GM18858 (cell line): ENCODE measurements around the gene TMEM125.

Experiments
- ATAC-seq: cut with Tn5 transposase; IDR thresholded peaks from one replicate; pipeline ENCODE4 v1.9.1; 2021; ENCODE audit not compliant: unreplicated experiment

TMEM125 gene

GRCh38 chr1:43272576-43273571 lies 3.1 kb downstream of the TMEM125 start:
- ATAC-seq, result no peak

- ATAC-seq, result no peak
These were observed 3.9 kb downstream of the TMEM125 start for GRCh38 chr1:43273708-43274107.

DNA sequence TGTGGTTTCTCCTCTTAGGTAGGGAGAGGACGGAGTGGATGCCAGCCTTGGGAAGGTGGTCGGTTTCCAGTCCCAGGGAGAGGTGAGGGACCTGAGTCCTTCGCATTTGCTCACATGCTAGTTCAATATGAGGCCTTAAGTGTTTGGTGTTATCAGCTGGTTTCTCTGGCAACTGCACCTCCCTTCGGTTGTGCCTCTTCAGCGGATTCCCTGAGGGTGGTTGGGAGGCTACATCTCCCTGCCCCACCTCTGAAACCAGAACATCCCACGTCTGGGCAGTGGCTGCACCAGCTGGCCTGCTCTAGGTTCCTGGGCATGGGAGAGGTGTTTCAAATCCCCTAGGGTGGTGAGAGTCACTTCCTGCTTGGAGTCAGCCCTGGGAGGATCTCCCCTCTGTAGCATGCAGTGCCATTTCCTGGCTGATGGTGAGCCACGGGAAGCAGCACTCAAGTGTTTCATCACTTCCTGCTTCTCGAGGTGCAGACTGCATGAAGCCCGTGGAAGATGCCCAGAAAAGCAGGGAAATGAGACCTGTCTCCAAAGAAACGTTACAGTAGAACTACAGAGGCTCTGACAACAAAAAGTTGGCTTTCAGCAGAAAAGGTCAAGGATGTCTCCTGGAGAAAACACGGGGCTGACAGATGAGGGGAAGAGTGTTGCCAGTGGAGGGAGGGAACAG lies 4.5 kb downstream of the TMEM125 start:
- no peak for ATAC-seq

- no peak for ATAC-seq
These were observed 5.0 kb downstream of the TMEM125 start for GRCh38 chr1:43274804-43275180.

GRCh38 chr1:43275826-43276620 lies 6.2 kb downstream of the TMEM125 start:
- ATAC-seq, result no peak

GRCh38 chr1:43276673-43277072 lies 6.9 kb downstream of the TMEM125 start:
- ATAC-seq, result no peak

- no peak for ATAC-seq
These were observed 7.5 kb downstream of the TMEM125 start for GRCh38 chr1:43277116-43277876.

GRCh38 chr1:43279161-43279560 lies 9.4 kb downstream of the TMEM125 start:
- ATAC-seq, result no peak

DNA sequence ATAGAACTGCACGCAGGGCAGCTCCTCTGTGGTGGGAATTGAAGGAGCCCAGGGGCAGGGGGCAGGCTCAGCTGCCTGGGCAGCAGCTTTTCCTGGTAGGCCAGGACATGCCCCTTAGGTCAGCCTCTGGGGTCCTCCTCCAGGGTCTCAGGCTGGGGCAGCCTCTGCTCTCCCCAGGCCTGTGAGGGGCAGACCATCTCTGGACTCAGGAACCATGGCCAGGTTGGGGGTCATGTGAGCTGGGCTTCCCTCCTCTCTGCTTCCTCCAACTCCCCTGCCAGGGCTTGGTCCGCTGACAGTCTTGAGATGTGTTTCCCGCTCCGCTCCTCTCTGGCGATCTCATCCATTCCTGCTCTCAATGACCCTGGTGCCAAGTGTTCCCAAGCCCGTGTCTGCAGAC lies 9.9 kb downstream of the TMEM125 start:
- no peak for ATAC-seq

DNA sequence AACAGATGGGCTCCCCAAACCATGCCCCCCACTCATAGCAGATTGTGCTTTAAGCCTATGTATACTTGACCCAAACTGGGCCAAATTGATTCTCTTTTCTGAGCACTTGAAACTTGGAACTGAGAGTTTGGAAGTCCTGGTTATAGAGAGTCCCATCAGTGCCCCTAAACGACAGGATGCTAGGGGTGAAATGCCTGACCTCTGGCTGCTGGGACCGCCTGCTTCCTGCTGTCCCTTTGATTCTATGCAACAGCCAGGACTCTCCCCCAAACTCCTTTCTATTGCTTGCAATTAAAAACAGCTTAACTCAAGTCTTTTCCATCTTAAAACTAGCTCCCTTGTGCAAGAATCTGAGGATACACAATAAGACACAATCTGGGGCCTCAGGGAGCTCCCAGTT lies 10.9 kb downstream of the TMEM125 start:
- no peak for ATAC-seq

- no peak for ATAC-seq
These were observed 12.7 kb downstream of the TMEM125 start for GRCh38 chr1:43282220-43283195.

DNA sequence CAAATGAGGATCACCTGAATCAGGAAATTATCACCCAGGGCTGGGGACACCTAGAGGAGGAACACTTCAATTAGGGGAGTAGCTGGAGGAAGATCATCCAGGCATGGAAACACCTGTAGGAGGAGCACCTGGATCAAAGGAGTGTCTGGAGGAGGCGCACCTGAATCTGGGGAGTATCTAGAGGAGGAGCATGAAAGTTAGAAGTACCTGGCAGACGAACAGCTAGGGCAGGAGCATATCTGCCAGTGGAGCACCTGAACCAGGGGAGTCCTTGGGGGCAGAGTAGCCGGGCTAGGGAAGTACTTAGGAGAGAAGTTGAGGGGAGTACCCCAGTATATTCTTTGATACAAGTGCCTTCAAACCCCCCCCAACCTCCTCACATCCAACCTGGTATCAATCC lies 14.3 kb downstream of the TMEM125 start:
- ATAC-seq, result no peak

- ATAC-seq, result no peak
These were observed 14.8 kb downstream of the TMEM125 start for GRCh38 chr1:43284546-43285110.

- no peak for ATAC-seq
These were observed 15.6 kb downstream of the TMEM125 start, which contains the start of gene C1orf210 for GRCh38 chr1:43285269-43285990. C1orf210 (minus strand) TSS chr1:43285581; CDS start chr1:43283270, 2,311 bp downstream.

DNA sequence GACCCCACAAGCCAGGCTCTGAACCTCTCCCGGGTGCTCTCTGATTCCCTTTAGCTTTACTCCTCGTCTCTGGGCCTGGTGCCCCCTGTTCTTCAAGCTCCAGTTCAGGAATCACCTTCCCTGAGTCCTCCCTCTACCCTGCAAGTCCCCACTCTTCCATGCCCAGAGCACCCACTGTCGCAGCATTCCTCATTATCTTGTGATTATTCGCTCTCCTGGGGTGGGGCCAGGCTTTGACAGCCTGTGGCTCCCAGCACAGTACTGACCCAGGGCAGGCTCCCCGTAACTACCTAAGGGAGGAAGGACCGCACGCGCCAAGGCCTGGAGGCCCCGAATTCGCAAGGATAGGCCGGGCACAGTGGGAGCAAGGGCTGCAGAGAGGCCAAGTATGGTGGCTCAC lies 16.3 kb downstream of the TMEM125 start:
- ATAC-seq, result no peak

GRCh38 chr1:43286533-43286932 lies 16.8 kb downstream of the TMEM125 start:
- ATAC-seq, result no peak

DNA sequence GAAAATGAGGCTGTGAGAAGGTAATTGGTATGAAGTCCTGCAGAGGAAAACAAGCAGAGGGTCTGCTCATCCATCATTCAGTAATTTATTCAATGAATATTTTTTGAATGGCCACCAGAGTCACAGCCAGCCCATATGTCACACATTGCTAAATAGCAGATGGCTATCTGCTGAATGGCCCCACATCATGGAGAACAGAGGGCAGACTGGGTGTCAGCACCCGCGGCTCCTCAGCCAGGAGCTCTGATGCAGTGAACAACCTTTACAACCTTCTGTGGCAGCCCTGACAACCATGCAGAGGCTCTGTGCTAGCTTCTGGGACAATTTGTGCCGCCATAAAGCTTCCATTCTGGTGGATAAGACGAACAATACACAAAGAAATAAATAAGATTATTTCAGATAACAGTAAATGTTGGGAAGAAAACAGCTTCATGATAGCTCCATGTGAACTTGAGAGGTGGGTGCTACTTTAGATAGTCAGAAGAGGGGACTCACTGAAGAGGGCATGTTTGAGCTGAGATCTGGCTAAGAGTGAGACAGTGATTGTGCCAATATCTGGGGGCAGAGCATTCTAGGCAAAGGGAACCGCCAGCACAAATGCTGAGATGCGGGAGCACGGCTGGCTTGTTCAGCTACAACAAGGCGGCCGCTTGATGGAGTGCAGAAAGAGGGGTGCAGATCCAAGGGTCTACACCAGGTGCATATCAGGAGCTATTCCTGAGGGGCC lies 18.4 kb downstream of the TMEM125 start:
- no peak for ATAC-seq
